OCI-LY7 (cell line): ENCODE data around the gene ZFHX3. TPM values are rescaled to one million over a fixed set of nuclear protein-coding genes. Genes with fewer than 3 reads are reported as not detected.

Experiments used
- BruUV-seq: library from RNA; stranded (reverse); fragments of 400-500 nt; replicated peaks from 2 replicates; lab custom pipeline; 2021; lab: Mats Ljungman, UMichigan
- CTCF ChIA-PET: fragments of 300-600 bp; sonication (Branson Sonifier 250); formaldehyde crosslinking; loops from one replicate; lab custom pipeline; 2022; ENCODE audit warnings: antibody characterized with exemption; ENCODE audit not compliant: unreplicated experiment; lab: Charles Lee
- POLR2A ChIA-PET: fragments of 300-600 bp; sonication (Branson Sonifier 250); formaldehyde crosslinking; loops from one replicate; lab custom pipeline; 2022; ENCODE audit warnings: antibody characterized with exemption; lab: Charles Lee
- DNase-seq: peaks from one replicate; pipeline ENCODE4 v3.0.0-alpha.2; 2015; ENCODE audit warnings: low spot score
- H2AFZ ChIP-seq: fragments of 200-600 bp; sonication (generic), shearing (Covaris generic); 2 replicates; pipeline ENCODE4 v1.6.1; 2014; ENCODE audit warnings: mild to moderate bottlenecking, antibody characterized with exemption, low read length, moderate library complexity
- H3K27ac ChIP-seq: fragments of 200-600 bp; sonication (generic); 2 replicates; pipeline ENCODE4 v1.5.1; 2014; ENCODE audit warnings: mixed run types, low read depth, mild to moderate bottlenecking, moderate library complexity, low read length, inconsistent platforms; ENCODE audit not compliant: poor library complexity, severe bottlenecking
- H3K36me3 ChIP-seq: fragments of 200-600 bp; sonication (generic); 2 replicates; pipeline ENCODE4 v1.6.1; 2014; ENCODE audit warnings: mild to moderate bottlenecking, antibody characterized with exemption, low read length, moderate library complexity, mixed read lengths; ENCODE audit not compliant: insufficient read depth
- H3K4me1 ChIP-seq: fragments of 200-600 bp; sonication (generic); 2 replicates; pipeline ENCODE4 v1.5.1; 2014; ENCODE audit warnings: mild to moderate bottlenecking, low read length; ENCODE audit not compliant: insufficient read depth, poor library complexity, severe bottlenecking
- H3K4me2 ChIP-seq: fragments of 200-600 bp; sonication (generic); 2 replicates; pipeline ENCODE4 v1.6.1; 2014; ENCODE audit warnings: mild to moderate bottlenecking, low read length
- H3K4me3 ChIP-seq: fragments of 200-600 bp; sonication (generic); 2 replicates; pipeline ENCODE4 v1.5.1; 2014; ENCODE audit warnings: mild to moderate bottlenecking, low read depth, low read length; ENCODE audit not compliant: poor library complexity, severe bottlenecking
- H3K79me2 ChIP-seq: fragments of 200-600 bp; sonication (generic); 2 replicates; pipeline ENCODE4 v1.6.1; 2016; ENCODE audit warnings: low read depth, mild to moderate bottlenecking, low read length, moderate library complexity, mixed read lengths; ENCODE audit not compliant: insufficient read depth
- H3K9me2 ChIP-seq: fragments of 200-600 bp; sonication (generic); 2 replicates; pipeline ENCODE4 v1.6.1; 2016; ENCODE audit warnings: mild to moderate bottlenecking, low read length, mixed read lengths; ENCODE audit not compliant: insufficient read depth
- H3K9me3 ChIP-seq: fragments of 200-600 bp; sonication (generic); 2 replicates; pipeline ENCODE4 v1.6.1; 2014; ENCODE audit warnings: mild to moderate bottlenecking, mixed run types, low read length, mixed read lengths
- H4K20me1 ChIP-seq: fragments of 200-600 bp; sonication (generic); 2 replicates; pipeline ENCODE4 v1.6.1; 2014; ENCODE audit warnings: mild to moderate bottlenecking, antibody characterized with exemption, low read length, moderate library complexity, mixed read lengths; ENCODE audit not compliant: insufficient read depth
- EZH2phosphoT487 ChIP-seq: fragments of 200-600 bp; sonication (generic); IDR thresholded peaks from 2 replicates; pipeline ENCODE4 v1.6.1; 2018; ENCODE audit warnings: low read depth, borderline replicate concordance, mild to moderate bottlenecking, mixed run types, antibody characterized with exemption, low read length, moderate library complexity, mixed read lengths
- intact Hi-C: fragments of 100-400 bp; cut with micrococcal nuclease; formaldehyde crosslinking; loops from one replicate; pipeline ENCODE4 v1.10.0; 2022; ENCODE audit not compliant: unreplicated experiment
- total RNA-seq, 2 experiments: library from RNA; depleted of rRNA in 1 of 2; stranded (reverse); fragments of >200 nt in 1 of 2; shearing (Covaris generic) in 1 of 2; gene quantifications; 2 replicates each; pipeline ENCODE4 v1.2.3, GENCODE V29; 2014 to 2022
- TF ChIP-seq, protein P1 (sequence below): fragments of 200-600 bp; sonication (generic); conservative IDR thresholded peaks from 2 replicates; pipeline ENCODE4 v1.5.1; 2014; ENCODE audit warnings: mild to moderate bottlenecking, antibody characterized with exemption, low read length, moderate library complexity, mixed read lengths

Gene ZFHX3
- total RNA-seq, 2 experiments from 2014 or later: 1.3 to 6.2 TPM

DNA sequence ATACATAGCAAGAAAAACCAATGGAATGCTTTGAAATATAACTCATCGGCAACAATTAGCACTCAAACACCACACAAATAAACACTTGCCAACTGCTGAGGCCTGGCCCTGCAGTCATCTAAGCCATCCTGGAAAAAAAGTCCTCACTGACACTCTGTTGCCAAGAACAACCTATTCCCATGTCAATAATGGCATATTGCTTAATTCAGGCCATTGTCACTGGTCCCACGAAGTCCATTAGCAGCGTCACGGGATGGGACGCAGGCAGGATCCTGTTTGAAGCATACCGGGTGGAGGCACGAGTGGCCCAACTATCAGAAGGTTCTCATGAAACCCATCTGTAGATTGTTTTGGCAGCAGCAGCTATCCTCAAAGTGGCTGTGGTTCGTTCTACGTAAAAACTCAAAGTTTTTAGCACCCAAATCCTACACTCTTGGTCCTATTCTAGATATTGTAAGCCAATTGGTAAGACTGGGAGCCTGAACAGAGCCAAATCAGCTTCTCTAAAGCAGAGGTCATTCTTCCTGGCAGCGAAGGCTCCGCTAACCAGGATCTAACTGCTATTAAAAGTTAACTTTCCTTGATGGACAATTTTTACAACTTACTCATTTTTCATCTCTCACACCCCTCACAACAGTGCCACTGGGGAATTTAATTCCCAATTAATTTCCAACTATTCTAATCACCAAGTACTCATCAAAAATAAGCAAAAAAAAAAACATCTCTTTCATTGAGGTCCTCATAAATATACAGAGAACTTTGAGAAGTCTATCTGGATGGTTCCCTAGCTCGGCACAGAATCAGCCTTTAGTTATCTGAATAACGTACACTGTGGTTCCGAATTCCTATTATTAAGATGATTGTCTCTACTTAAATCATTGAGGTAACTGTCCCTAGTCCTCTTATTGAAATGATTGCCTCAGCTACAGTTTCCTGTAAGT is 91.5 kb downstream of the ZFHX3 start:
- no peaks in the 10 kb centered on the region for H4K20me1 ChIP-seq
- intact Hi-C loops: no loop called here
- H3K4me3 ChIP-seq: no peak overlapping the region
- no peak for TF ChIP-seq EZH2phosphoT487
- TF ChIP-seq, protein P1, sequence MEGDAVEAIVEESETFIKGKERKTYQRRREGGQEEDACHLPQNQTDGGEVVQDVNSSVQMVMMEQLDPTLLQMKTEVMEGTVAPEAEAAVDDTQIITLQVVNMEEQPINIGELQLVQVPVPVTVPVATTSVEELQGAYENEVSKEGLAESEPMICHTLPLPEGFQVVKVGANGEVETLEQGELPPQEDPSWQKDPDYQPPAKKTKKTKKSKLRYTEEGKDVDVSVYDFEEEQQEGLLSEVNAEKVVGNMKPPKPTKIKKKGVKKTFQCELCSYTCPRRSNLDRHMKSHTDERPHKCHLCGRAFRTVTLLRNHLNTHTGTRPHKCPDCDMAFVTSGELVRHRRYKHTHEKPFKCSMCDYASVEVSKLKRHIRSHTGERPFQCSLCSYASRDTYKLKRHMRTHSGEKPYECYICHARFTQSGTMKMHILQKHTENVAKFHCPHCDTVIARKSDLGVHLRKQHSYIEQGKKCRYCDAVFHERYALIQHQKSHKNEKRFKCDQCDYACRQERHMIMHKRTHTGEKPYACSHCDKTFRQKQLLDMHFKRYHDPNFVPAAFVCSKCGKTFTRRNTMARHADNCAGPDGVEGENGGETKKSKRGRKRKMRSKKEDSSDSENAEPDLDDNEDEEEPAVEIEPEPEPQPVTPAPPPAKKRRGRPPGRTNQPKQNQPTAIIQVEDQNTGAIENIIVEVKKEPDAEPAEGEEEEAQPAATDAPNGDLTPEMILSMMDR: no peak
- H3K4me2 ChIP-seq: no peak overlapping the region
- H3K79me2 ChIP-seq: no peaks in the 10 kb centered on the region
- BruUV-seq: no TSS peak
- no peaks in the 10 kb centered on the region for H3K9me3 ChIP-seq
- ChIA-PET CTCF (no interaction called here), POLR2A (no interaction called here)
- H3K9me2 ChIP-seq: no peaks in the 10 kb centered on the region
- DNase-seq: no peak
- no peaks in the 10 kb centered on the region for H3K4me1 ChIP-seq
- no peak overlapping the region for H3K27ac ChIP-seq
- H3K36me3 ChIP-seq: no peaks in the 10 kb centered on the region
- no peak overlapping the region for H2AFZ ChIP-seq

GRCh38 chr16:72952811-72953271 is 95.1 kb downstream of the ZFHX3 start:
- peaks cover 7% of the 10 kb centered on the region; the same call in 1 of the 2 replicates for H3K36me3 ChIP-seq
- BruUV-seq: no TSS peak

More at GRCh38 chr16:72952811-72953271, 95.1 kb downstream of the ZFHX3 start:
- intact Hi-C loops: no loop called here
- Histone ChIP-seq H3K27ac (no peak overlapping the region), H3K4me2 (no peak overlapping the region), H3K4me1 (no peaks in the 10 kb centered on the region), H3K9me2 (no peaks in the 10 kb centered on the region), H2AFZ (no peak overlapping the region), H3K4me3 (no peak overlapping the region), H3K79me2 (no peaks in the 10 kb centered on the region), H4K20me1 (no peaks in the 10 kb centered on the region), H3K9me3 (no peaks in the 10 kb centered on the region)
- TF ChIP-seq EZH2phosphoT487: no peak
- TF ChIP-seq, protein P1: no peak
- ChIA-PET POLR2A (interaction anchor here (0.6 to 0.7 kb wide), 3 partner anchors 32 to 563 kb away, joined by 3 to 5 read pairs (median 5); no protein-coding TSS in a partner anchor), CTCF (interaction anchor here (0.6 kb wide), 1 partner anchor 926 kb away, joined by 3 read pairs; no protein-coding TSS in a partner anchor)
- DNase-seq: no peak
